GM19043 (cell line): ENCODE data around the gene ZNF107.
A peak's percentile ranks its signal among the peaks of the same experiment; 100 is the strongest.

Source experiments
- ATAC-seq: cut with Tn5 transposase; IDR thresholded peaks from one replicate; pipeline ENCODE4 v1.9.1; 2021; ENCODE audit warnings: low read depth; ENCODE audit not compliant: unreplicated experiment

The ZNF107 gene

GRCh38 chr7:64665980-64666662 is at the start of gene ZNF107:
ZNF107 (plus strand) TSS chr7:64666133; CDS start chr7:64666283, 150 bp downstream.
- ATAC-seq, result peak; percentile 95

GRCh38 chr7:64618785-64619456 is 47.0 kb upstream of the ZNF107 start:
- no peak for ATAC-seq

GRCh38 chr7:64619705-64620104 is 46.2 kb upstream of the ZNF107 start:
- no peak for ATAC-seq

- no peak for ATAC-seq
Measured at GRCh38 chr7:64621656-64622055, 44.3 kb upstream of the ZNF107 start.

- no peak for ATAC-seq
Measured at GRCh38 chr7:64625114-64626082, 40.5 kb upstream of the ZNF107 start.

GRCh38 chr7:64626083-64626469 is 39.9 kb upstream of the ZNF107 start:
- no peak for ATAC-seq

- ATAC-seq, result no peak
Measured at GRCh38 chr7:64626557-64626956, 39.4 kb upstream of the ZNF107 start.

- no peak for ATAC-seq
Measured at GRCh38 chr7:64628192-64628591, 37.7 kb upstream of the ZNF107 start.

GRCh38 chr7:64628721-64629120 is 37.2 kb upstream of the ZNF107 start:
- ATAC-seq, result no peak

GRCh38 chr7:64630496-64630895 is 35.4 kb upstream of the ZNF107 start:
- no peak for ATAC-seq

- ATAC-seq, result no peak
Measured at GRCh38 chr7:64632029-64632428, 33.9 kb upstream of the ZNF107 start.

- no peak for ATAC-seq
Measured at GRCh38 chr7:64633401-64633800, 32.5 kb upstream of the ZNF107 start.

GRCh38 chr7:64634406-64635062 is 31.4 kb upstream of the ZNF107 start:
- no peak for ATAC-seq

GRCh38 chr7:64636386-64636785 is 29.5 kb upstream of the ZNF107 start:
- no peak for ATAC-seq

- ATAC-seq, result no peak
Measured at GRCh38 chr7:64637521-64638445, 28.1 kb upstream of the ZNF107 start.

- no peak for ATAC-seq
Measured at GRCh38 chr7:64638822-64639221, 27.1 kb upstream of the ZNF107 start.

GRCh38 chr7:64639267-64640001 is 26.5 kb upstream of the ZNF107 start:
- ATAC-seq, result no peak

GRCh38 chr7:64640504-64640903 is 25.4 kb upstream of the ZNF107 start:
- no peak for ATAC-seq

GRCh38 chr7:64642046-64642445 is 23.9 kb upstream of the ZNF107 start:
- ATAC-seq, result no peak
